Measurements from ENCODE around the gene GNB1L. TPM values are rescaled to one million over a fixed set of nuclear protein-coding genes. Genes with fewer than 3 reads are reported as not detected.

Gene GNB1L
- total RNA-seq, 4 donors from 2014 or later: 0.59 to 12.2 (median 3.1) TPM

DNA sequence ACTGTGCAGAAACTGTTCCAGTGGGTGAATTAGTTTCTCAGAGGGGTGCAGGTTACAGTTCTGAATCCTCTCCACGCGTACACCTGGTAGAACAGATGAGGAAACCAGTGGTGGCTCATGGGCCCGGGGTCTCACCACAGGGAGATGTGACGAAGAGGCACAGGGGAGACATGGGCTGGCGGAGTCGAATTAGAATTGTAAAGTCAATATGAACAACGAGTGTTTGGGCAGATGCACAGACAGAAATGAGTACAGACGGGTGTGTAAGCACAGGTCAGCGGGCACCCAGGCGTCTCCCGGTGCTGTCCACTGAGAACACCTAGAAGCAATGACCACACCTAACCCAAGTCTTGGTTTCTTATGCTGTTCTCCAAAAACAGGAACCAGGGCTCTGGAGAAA is 41.8 kb downstream of the GNB1L start:
- peaks cover 0 to 7% of the 10 kb centered on the region in 2 donors for H3K4me1 ChIP-seq
- no peaks in the 10 kb centered on the region for H3K36me3 ChIP-seq
- H3K27me3 ChIP-seq: no peaks in the 10 kb centered on the region
- intact Hi-C loops (cut with DNase I; ENCODE audit: low total_unique reads): no loop called here
- no peak for TF ChIP-seq POLR2A (IDR thresholded peaks at IDR 0.05)
- TF ChIP-seq, protein P1, sequence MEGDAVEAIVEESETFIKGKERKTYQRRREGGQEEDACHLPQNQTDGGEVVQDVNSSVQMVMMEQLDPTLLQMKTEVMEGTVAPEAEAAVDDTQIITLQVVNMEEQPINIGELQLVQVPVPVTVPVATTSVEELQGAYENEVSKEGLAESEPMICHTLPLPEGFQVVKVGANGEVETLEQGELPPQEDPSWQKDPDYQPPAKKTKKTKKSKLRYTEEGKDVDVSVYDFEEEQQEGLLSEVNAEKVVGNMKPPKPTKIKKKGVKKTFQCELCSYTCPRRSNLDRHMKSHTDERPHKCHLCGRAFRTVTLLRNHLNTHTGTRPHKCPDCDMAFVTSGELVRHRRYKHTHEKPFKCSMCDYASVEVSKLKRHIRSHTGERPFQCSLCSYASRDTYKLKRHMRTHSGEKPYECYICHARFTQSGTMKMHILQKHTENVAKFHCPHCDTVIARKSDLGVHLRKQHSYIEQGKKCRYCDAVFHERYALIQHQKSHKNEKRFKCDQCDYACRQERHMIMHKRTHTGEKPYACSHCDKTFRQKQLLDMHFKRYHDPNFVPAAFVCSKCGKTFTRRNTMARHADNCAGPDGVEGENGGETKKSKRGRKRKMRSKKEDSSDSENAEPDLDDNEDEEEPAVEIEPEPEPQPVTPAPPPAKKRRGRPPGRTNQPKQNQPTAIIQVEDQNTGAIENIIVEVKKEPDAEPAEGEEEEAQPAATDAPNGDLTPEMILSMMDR (IDR thresholded peaks at IDR 0.05): no peak
- no peak for DNase-seq
- H3K27ac ChIP-seq: no peak overlapping the region
- no peaks in the 10 kb centered on the region for H3K9me3 ChIP-seq
- H3K4me3 ChIP-seq: no peak overlapping the region

- Histone ChIP-seq H3K4me3 (no peak overlapping the region), H3K27ac (no peak overlapping the region), H3K27me3 (no peaks in the 10 kb centered on the region), H3K36me3 (no peaks in the 10 kb centered on the region), H3K4me1 (peaks cover 0 to 7% of the 10 kb centered on the region in 2 donors), H3K9me3 (no peaks in the 10 kb centered on the region)
- intact Hi-C loops (cut with DNase I; ENCODE audit: low total_unique reads): no loop called here
- TF ChIP-seq, protein P1 (IDR thresholded peaks at IDR 0.05): no peak
- no peak for TF ChIP-seq POLR2A (IDR thresholded peaks at IDR 0.05)
- no peak for DNase-seq
These were observed 42.6 kb downstream of the GNB1L start for GRCh38 chr22:19811811-19812771.

DNA sequence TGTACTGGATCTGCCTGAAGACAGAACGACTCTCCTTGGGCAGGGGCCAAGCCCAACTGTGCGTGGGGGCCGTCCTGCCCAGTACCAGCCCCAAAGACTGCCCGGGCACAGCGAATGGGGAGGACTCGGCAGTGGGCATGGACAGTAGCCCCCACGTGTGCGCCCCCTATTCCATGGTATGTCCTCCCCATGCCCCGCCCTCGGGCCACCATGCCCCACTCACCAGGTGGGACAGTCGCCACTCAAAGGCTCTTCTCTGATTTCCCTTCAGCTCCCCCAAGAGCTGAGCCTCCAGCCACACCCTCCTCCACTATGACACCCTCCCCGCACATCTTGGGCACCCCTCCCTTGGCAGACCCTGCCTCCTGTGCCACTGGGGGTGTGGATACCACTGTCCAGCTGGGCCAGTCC is 43.5 kb downstream of the GNB1L start:
- DNase-seq: no peak
- Histone ChIP-seq H3K27ac (no peak overlapping the region), H3K9me3 (no peaks in the 10 kb centered on the region), H3K27me3 (no peaks in the 10 kb centered on the region), H3K36me3 (no peaks in the 10 kb centered on the region), H3K4me1 (peaks cover 0 to 7% of the 10 kb centered on the region in 2 donors), H3K4me3 (no peak overlapping the region)
- no peak for TF ChIP-seq POLR2A (IDR thresholded peaks at IDR 0.05)
- TF ChIP-seq, protein P1 (IDR thresholded peaks at IDR 0.05): no peak
- intact Hi-C loops (cut with DNase I; ENCODE audit: low total_unique reads): no loop called here

DNA sequence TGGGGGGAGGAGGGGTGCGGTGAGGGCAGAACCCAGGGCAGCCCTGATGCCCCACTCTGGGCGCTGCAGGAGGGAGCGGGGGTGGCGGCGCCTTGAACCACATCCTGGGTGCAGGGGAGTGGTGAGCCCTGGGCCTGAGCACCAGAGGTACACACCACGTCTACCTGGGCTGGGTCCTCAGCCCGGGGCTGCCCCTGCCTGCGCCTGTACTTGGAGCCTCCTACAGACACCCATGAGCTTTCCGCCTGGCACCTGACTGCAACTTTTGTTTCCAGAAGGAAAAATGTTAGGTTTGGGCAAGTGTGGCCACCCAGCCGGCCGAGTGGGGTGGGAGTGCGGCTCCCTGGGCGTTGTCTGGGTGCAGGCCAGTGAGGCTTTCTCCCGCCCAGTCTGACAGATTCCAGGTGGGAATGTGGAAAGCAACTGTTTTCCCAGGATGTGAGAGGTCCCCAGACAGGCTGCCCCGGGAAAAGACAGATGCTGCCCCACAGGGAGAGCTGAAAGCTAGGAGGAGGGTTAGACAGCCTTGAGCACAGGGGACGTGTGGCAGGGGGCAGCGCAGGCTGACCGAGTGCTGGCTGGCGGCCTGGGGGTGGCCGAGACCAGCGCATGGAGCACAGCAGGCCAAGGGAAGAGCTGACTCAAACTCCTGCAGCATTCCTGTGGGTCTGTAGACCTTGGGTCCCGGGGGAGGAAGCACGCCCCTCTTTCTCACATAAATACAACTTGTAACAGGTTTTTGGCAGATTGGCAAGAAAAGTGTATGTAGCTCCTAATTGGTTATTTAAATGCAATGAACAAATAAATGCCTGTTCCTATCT is 44.1 kb downstream of the GNB1L start:
- no peak for DNase-seq
- Histone ChIP-seq H3K36me3 (no peaks in the 10 kb centered on the region), H3K4me1 (peaks cover 0 to 7% of the 10 kb centered on the region in 2 donors), H3K27me3 (no peaks in the 10 kb centered on the region), H3K4me3 (no peak overlapping the region), H3K9me3 (no peaks in the 10 kb centered on the region), H3K27ac (no peak overlapping the region)
- no peak for TF ChIP-seq POLR2A (IDR thresholded peaks at IDR 0.05)
- TF ChIP-seq, protein P1 (IDR thresholded peaks at IDR 0.05): no peak
- intact Hi-C loops (cut with DNase I; ENCODE audit: low total_unique reads): no loop called here
